ENCODE data around the gene KRTAP4-1.

DNA sequence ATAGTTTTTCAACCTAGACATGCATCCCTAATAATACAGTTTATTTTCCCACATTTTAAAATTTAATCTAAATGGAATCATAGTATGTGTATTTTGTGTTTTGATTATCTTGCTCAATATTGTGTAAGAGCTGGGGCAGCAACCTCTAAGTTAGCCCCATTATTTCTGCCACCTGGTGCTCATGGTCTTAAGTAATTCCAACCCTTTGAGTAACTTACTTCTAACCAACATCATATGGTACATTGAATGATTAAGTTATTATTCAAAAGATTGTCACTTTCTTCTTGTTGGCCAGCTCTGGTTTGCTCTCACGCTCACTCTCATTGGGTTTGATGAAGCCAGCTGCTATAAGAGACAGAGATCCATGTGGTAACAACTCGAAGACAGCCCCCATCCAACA, 12.8 kb downstream of the KRTAP4-1 start:
- no peak for TF ChIP-seq POLR2A (IDR thresholded peaks at IDR 0.05; ENCODE audit: low read depth, low read length)
- no peak for TF ChIP-seq TAF1 (IDR thresholded peaks at IDR 0.05; ENCODE audit: low read depth, low read length)
- TF ChIP-seq POLR2AphosphoS5 (IDR thresholded peaks at IDR 0.05; ENCODE audit: low read depth, low read length) = no peak
- no peak for TF ChIP-seq PAX5 (IDR thresholded peaks at IDR 0.05; ENCODE audit: insufficient read depth, low read length, severe bottlenecking)

Measured in GM12891 (cell line).